BLaER1 (cell line): ENCODE results near the gene PPHLN1.

Source experiments
- H3K27ac ChIP-seq: shearing (Covaris generic); formaldehyde crosslinking; 2 replicates; pipeline ENCODE4 v1.8.1; 2022
- H3K27me3 ChIP-seq: shearing (Covaris generic); formaldehyde crosslinking; 2 replicates; pipeline ENCODE4 v1.8.1; 2022
- H3K36me3 ChIP-seq: shearing (Covaris generic); formaldehyde crosslinking; 2 replicates; pipeline ENCODE4 v1.8.1; 2022
- H3K4me1 ChIP-seq: shearing (Covaris generic); formaldehyde crosslinking; 2 replicates; pipeline ENCODE4 v1.8.1; 2022
- H3K4me2 ChIP-seq: shearing (Covaris generic); formaldehyde crosslinking; 2 replicates; pipeline ENCODE4 v1.8.1; 2022
- H3K4me3 ChIP-seq: shearing (Covaris generic); formaldehyde crosslinking; 2 replicates; pipeline ENCODE4 v1.8.1; 2022
- H3K9ac ChIP-seq: shearing (Covaris generic); formaldehyde crosslinking; 2 replicates; pipeline ENCODE4 v1.8.1; 2022
- H3K9me3 ChIP-seq: shearing (Covaris generic); formaldehyde crosslinking; 2 replicates; pipeline ENCODE4 v1.8.1; 2022
- H4K20me1 ChIP-seq: shearing (Covaris generic); formaldehyde crosslinking; 2 replicates; pipeline ENCODE4 v1.8.1; 2022
- Cebpa-rat ChIP-seq: shearing (Covaris generic); IDR thresholded peaks from 2 replicates; pipeline ENCODE4 v1.8.1; 2022

Gene PPHLN1

DNA sequence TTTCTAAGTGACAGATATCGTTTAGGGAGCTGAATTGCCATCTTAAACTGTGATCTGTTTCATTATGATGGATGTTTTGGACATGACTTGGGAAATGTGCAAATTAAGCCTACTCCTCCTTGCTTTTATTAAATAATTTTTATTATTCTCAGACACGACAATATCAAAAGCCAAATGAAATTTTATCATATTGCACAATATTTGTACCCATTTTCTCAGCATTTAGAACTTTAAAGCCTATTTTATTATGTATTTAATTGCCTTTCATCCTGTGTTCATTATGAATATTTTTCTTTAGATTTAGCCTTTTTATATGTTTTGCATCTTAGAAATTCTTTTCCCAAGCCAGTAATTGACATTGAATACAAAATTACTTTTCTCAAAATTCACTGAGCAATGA lies 102.9 kb downstream of the PPHLN1 start:
- Histone ChIP-seq H3K4me2 (no peak overlapping the region), H4K20me1 (no peaks in the 10 kb centered on the region)

DNA sequence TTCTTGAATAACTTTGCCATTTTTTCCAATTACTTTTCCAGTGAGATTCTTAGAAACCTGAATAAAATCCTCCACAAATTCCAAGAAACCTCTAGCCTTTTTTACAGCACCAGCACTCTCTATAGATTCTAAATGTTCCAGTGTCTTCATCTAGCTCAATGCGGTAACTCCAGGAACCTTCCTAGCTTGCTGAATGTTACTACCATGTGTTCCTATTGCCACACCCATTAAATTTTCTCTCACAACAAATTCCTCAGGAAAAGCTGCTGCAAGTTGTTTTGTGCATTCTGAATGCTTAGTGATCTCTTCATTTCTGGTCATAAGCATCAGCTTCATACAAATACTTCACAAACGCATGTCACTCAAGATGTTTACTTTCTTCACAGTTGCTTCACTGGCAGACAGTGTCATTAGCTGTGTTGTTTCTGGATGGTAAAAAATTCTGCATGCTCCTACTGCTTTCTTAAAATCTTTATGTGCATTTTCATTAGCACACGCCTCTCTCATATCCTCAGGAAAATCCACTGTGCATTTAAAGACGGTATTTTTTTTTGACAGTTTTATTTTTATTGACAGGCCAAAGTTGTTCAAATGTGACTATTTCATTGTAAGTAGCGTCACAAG lies 106.7 kb downstream of the PPHLN1 start:
- H3K9me3 ChIP-seq, result no peaks in the 10 kb centered on the region
- no peak overlapping the region for H3K9ac ChIP-seq
- H3K4me2 ChIP-seq, result no peak overlapping the region
- H3K27ac ChIP-seq, result no peak overlapping the region
- no peaks in the 10 kb centered on the region for H3K4me1 ChIP-seq
- no peak for TF ChIP-seq Cebpa-rat
- H3K4me3 ChIP-seq, result no peak overlapping the region
- no peaks in the 10 kb centered on the region for H4K20me1 ChIP-seq
- H3K36me3 ChIP-seq, result peaks cover 38% of the 10 kb centered on the region
- H3K27me3 ChIP-seq, result no peaks in the 10 kb centered on the region

More for the DNA sequence above, 102.9 kb downstream of the PPHLN1 start:
- no peak for TF ChIP-seq Cebpa-rat
- Histone ChIP-seq H3K36me3 (peaks cover 54% of the 10 kb centered on the region), H3K9me3 (no peaks in the 10 kb centered on the region), H3K27me3 (no peaks in the 10 kb centered on the region), H3K4me3 (no peak overlapping the region), H3K4me1 (no peaks in the 10 kb centered on the region), H3K27ac (no peak overlapping the region), H3K9ac (no peak overlapping the region)

DNA sequence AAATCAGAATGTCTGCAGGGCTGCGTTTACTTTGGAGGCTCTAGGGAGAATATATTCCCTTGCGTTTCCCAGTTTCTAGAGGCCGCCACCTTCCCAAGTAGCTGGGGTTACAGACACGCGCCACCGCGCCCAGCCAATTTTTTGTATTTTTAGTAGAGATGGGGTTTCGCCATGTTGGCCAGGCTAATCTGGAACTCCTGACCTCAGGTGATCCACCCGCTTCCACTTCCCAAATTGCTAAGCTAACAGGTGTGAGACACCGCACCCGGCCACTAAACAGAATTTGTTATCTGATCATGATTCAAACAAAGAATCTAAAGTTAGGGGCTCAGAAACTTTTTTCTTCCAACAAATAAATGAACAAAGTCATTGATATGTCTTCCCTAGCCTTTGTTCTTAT lies 114.6 kb downstream of the PPHLN1 start:
- Histone ChIP-seq H3K36me3 (peaks cover 63% of the 10 kb centered on the region), H3K27ac (no peak overlapping the region), H3K9ac (no peak overlapping the region), H3K27me3 (no peaks in the 10 kb centered on the region), H3K4me3 (no peak overlapping the region), H4K20me1 (no peaks in the 10 kb centered on the region), H3K4me2 (no peak overlapping the region), H3K4me1 (no peaks in the 10 kb centered on the region), H3K9me3 (peaks cover 28% of the 10 kb centered on the region)
- TF ChIP-seq Cebpa-rat, result no peak

DNA sequence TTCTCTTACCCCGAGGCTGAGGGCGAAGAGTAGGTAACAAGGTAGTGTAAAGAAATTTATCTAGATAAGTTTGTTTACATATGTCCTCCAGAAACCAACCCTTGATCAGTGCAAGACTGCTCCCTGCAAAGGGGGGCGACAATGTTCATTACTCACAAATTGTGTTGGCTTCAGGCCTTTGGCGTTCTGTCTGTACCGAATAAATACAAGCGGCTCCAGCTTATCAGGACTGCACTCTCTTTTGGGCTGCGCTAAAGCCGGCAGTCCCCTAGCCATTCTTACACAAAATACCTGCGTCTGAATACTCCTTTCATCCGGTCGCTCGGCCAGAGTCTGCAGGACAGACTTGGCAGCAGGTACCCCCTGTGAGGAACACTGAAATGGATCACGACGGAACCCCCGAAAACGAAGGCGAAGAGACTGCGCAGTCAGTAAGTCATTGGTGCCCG lies 116.4 kb downstream of the PPHLN1 start:
- no peak for TF ChIP-seq Cebpa-rat
- Histone ChIP-seq H3K27me3 (no peaks in the 10 kb centered on the region), H3K36me3 (peaks cover 76% of the 10 kb centered on the region), H3K9me3 (peaks cover 28% of the 10 kb centered on the region), H3K4me3 (no peak overlapping the region), H3K4me2 (no peak overlapping the region), H3K4me1 (no peaks in the 10 kb centered on the region), H3K9ac (no peak overlapping the region), H3K27ac (no peak overlapping the region), H4K20me1 (no peaks in the 10 kb centered on the region)

DNA sequence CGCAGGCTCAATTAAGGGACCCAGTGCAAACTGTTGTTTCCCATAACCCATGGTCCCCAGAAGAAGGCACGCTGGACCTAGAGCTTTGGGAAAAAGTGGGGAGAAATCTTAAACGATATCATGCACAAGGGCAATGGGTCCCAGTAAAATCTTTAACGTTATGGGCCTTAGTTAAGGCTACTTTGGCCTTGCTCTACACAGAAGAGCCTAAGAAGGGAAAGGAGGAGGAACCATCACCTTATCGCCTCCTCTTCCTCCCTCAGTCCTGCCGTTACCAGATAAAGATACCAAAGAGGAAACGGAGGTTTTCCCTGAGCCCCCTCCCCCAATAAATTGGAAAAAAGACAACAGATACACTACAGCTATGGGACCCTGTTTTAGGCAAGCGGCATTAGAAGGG lies 116.9 kb downstream of the PPHLN1 start:
- Histone ChIP-seq H3K4me1 (no peaks in the 10 kb centered on the region), H3K27ac (no peak overlapping the region), H3K4me2 (no peak overlapping the region), H3K4me3 (no peak overlapping the region), H3K9me3 (peaks cover 28% of the 10 kb centered on the region), H3K9ac (no peak overlapping the region), H3K36me3 (peaks cover 78% of the 10 kb centered on the region), H4K20me1 (no peaks in the 10 kb centered on the region), H3K27me3 (no peaks in the 10 kb centered on the region)
- no peak for TF ChIP-seq Cebpa-rat

DNA sequence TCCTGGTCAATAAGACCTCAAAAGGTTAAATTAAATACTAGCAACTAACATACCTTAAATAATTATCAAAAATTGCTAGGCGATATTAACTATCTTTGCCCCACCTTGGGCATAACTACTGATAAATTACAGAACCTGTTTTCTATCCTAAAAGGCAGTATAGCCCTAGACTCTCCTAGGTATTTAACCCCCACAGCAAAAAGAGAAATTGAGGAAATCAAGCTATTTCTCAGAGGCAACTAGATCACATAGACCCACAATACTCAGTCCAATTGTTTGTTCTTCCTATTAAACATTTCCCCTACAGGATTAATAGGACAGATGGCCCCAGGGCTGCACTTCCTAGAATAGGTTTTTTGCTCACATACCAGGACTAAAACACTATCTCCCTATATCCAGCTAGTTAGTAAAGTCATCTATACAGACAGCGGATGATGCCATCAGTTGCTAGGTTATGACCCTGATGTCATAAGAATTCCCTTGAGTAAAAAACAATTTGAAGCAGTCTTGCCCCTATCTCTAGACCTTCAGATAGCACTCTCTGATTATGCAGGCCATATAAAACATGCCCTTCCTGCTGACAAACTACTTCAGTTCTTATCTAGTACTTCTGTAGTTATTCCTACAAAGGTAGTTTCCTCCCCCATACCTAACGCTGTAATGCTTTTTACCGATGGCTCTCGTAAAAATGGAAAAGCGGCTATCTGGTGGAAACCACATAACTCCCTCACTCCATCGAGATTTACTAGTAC lies 118.4 kb downstream of the PPHLN1 start:
- H3K4me2 ChIP-seq, result no peak overlapping the region
- H3K27ac ChIP-seq, result no peak overlapping the region
- peaks cover 28% of the 10 kb centered on the region for H3K9me3 ChIP-seq
- H3K4me1 ChIP-seq, result no peaks in the 10 kb centered on the region
- H3K4me3 ChIP-seq, result no peak overlapping the region
- H3K27me3 ChIP-seq, result no peaks in the 10 kb centered on the region
- no peaks in the 10 kb centered on the region for H4K20me1 ChIP-seq
- no peak for TF ChIP-seq Cebpa-rat
- no peak overlapping the region for H3K9ac ChIP-seq
- peaks cover 84% of the 10 kb centered on the region for H3K36me3 ChIP-seq

DNA sequence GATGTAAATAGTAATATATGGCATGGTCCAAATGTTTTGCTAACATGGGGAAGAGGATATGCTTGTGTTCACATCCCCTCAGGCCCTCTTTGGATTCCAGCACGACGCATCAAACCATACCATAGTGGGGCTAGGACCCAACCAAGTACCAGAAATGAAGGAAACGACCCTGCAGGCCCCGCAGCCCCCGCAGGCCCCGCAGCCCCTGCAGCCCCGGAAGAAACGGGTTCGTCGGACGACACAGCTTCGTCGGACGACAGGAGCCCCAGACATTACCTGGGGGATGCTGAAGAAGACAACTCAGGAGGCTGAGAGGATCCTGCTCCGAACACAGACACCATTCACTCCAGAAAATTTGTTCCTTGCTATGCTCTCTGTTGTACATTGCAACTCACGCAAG lies 119.9 kb downstream of the PPHLN1 start:
- Histone ChIP-seq H3K4me3 (no peak overlapping the region), H3K9ac (no peak overlapping the region), H3K4me2 (no peak overlapping the region), H3K36me3 (peaks cover 89% of the 10 kb centered on the region), H3K27ac (no peak overlapping the region), H4K20me1 (no peaks in the 10 kb centered on the region), H3K9me3 (peaks cover 28% of the 10 kb centered on the region), H3K4me1 (peaks cover 12% of the 10 kb centered on the region), H3K27me3 (no peaks in the 10 kb centered on the region)
- no peak for TF ChIP-seq Cebpa-rat

DNA sequence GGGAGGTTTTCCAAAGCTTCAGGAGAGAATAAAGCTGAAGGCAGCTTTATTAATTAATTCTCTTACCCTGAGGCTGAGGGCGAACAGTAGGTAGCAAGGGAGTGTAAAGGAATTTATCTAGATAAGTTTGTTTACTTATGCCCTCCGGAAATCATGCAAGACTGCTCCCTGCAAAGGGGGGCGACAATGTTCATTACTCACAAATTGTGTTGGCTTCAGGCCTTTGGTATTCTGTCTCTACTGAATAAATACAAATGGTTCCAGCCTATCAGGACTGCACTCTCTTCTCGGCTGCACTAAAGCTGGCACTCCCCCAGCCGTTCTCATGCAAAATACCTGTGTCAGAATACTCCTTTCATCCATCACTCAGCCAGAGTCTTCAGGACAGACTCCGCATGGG lies 120.8 kb downstream of the PPHLN1 start:
- Histone ChIP-seq H3K4me3 (no peak overlapping the region), H3K9ac (no peak overlapping the region), H4K20me1 (no peaks in the 10 kb centered on the region), H3K36me3 (peaks cover 87% of the 10 kb centered on the region), H3K4me2 (no peak overlapping the region), H3K27ac (no peak overlapping the region), H3K9me3 (peaks cover 26% of the 10 kb centered on the region), H3K4me1 (peaks cover 12% of the 10 kb centered on the region), H3K27me3 (no peaks in the 10 kb centered on the region)
- TF ChIP-seq Cebpa-rat, result no peak

DNA sequence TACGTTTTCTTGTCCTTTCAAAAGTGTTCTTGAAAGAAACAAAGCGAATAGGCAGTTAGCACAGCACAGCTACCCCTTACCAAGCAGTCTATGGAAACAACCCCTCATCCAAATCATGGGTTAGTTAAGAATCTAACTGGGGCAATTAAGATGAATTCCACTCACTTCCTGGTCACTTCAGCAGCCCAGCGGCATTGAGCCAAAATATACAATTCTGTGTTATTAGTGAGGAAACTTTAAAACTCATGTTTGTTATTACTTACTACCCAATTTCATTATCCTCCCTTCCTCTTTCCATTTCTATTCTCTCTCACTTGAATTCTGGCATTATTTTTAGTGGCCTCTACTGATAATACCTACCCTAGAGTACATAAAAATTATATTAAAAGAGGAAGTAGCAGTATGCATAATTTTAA lies 121.4 kb downstream of the PPHLN1 start:
- Histone ChIP-seq H3K27ac (no peak overlapping the region), H3K4me3 (no peak overlapping the region), H3K36me3 (peaks cover 81% of the 10 kb centered on the region), H4K20me1 (no peaks in the 10 kb centered on the region), H3K27me3 (no peaks in the 10 kb centered on the region), H3K9ac (no peak overlapping the region), H3K4me1 (peaks cover 12% of the 10 kb centered on the region), H3K9me3 (peaks cover 20% of the 10 kb centered on the region), H3K4me2 (no peak overlapping the region)
- TF ChIP-seq Cebpa-rat, result no peak

DNA sequence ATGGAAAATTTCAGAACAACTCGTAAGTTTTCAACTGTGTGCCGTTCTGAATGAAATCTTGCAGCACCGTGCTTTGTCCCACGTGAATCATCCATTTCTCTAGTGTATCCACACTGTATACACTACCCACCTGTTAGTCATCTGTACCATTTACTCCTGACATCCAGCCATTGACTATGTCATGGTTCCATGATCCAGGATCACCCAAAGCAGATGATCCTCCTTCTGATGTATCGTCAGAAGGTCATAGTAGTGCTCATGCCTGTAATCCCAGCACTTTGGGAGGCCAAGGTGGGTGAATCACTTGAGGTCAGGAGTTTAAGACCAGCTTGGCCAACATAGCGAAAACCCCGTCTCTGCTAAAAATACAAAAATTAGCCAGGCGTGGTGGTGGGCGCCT lies 122.9 kb downstream of the PPHLN1 start:
- Histone ChIP-seq H3K27ac (no peak overlapping the region), H3K36me3 (peaks cover 66% of the 10 kb centered on the region), H3K27me3 (no peaks in the 10 kb centered on the region), H3K9ac (no peak overlapping the region), H3K4me3 (no peak overlapping the region), H3K4me1 (peaks cover 12% of the 10 kb centered on the region), H4K20me1 (no peaks in the 10 kb centered on the region), H3K4me2 (no peak overlapping the region), H3K9me3 (peaks cover 6% of the 10 kb centered on the region; the same call in 1 of the 2 replicates)
- TF ChIP-seq Cebpa-rat, result no peak
